Progenitor cell of endocrine pancreas (in vitro differentiated cells): ENCODE results near the gene EPS8L2. TPM values are rescaled to one million over a fixed set of nuclear protein-coding genes. Genes with fewer than 3 reads are reported as not detected.
"Not testable (repeated sequence)": the region's sequence is repeated elsewhere in the genome, so short reads cannot be mapped to it uniquely, and the experiment has no call there.

Experiments used
- DNase-seq: peaks from one replicate; pipeline ENCODE4 v3.0.0; 2021; ENCODE audit warnings: low spot score; ENCODE audit not compliant: unreplicated experiment
- H3K27ac Mint-ChIP-seq: 2 replicates; pipeline ENCODE4 v1.8.0; 2021; ENCODE audit warnings: mild to moderate bottlenecking, moderate library complexity, mixed read lengths
- H3K27me3 Mint-ChIP-seq: 2 replicates; pipeline ENCODE4 v1.8.0; 2021; ENCODE audit warnings: mixed read lengths
- H3K36me3 Mint-ChIP-seq: 2 replicates; pipeline ENCODE4 v1.8.0; 2022; ENCODE audit warnings: mixed read lengths; ENCODE audit not compliant: insufficient read depth
- H3K4me1 Mint-ChIP-seq: 2 replicates; pipeline ENCODE4 v1.8.0; 2021; ENCODE audit warnings: low read depth, mixed read lengths
- H3K4me3 Mint-ChIP-seq: 2 replicates; pipeline ENCODE4 v1.8.0; 2021; ENCODE audit warnings: low read depth, mild to moderate bottlenecking, moderate library complexity, mixed read lengths
- H3K9me3 Mint-ChIP-seq: 2 replicates; pipeline ENCODE4 v1.8.0; 2021; ENCODE audit warnings: low read depth, mixed read lengths
- CTCF ChIP-seq: fragments of 200-600 bp; sonication (generic); IDR thresholded peaks from one replicate; pipeline ENCODE4 v1.5.0; 2021; ENCODE audit warnings: antibody characterized with exemption, mild to moderate bottlenecking; ENCODE audit not compliant: unreplicated experiment
- total RNA-seq: library from RNA; stranded (reverse); gene quantifications from 2 replicates; pipeline ENCODE4 v1.2.1, GENCODE V29; 2021

EPS8L2 gene
- total RNA-seq, 1 donor from 2014 or later = 100.0 TPM

GRCh38 chr11:680970-681369, 25.1 kb upstream of the EPS8L2 start:
- Mint-ChIP-seq H3K27ac (no peak overlapping the region), H3K4me3 (no peak overlapping the region), H3K27me3 (no peaks in the 10 kb centered on the region), H3K9me3 (no peaks in the 10 kb centered on the region), H3K4me1 (no peaks in the 10 kb centered on the region), H3K36me3 (peaks cover 30% of the 10 kb centered on the region)
- DNase-seq = no peak
- no peak for TF ChIP-seq CTCF

- Mint-ChIP-seq H3K4me1 (no peaks in the 10 kb centered on the region), H3K4me3 (no peak overlapping the region), H3K36me3 (peaks cover 35% of the 10 kb centered on the region), H3K27ac (no peak overlapping the region), H3K9me3 (no peaks in the 10 kb centered on the region), H3K27me3 (no peaks in the 10 kb centered on the region)
- no peak for DNase-seq
- no peak for TF ChIP-seq CTCF
Observed at GRCh38 chr11:686451-687243, 19.4 kb upstream of the EPS8L2 start.

GRCh38 chr11:687751-688150, 18.3 kb upstream of the EPS8L2 start:
- Mint-ChIP-seq H3K27me3 (no peaks in the 10 kb centered on the region), H3K9me3 (no peaks in the 10 kb centered on the region), H3K4me1 (peaks cover 6% of the 10 kb centered on the region), H3K36me3 (peaks cover 29% of the 10 kb centered on the region), H3K27ac (no peak overlapping the region), H3K4me3 (no peak overlapping the region)
- no peak for TF ChIP-seq CTCF
- DNase-seq = no peak

- no peak overlapping the region for H3K4me3 Mint-ChIP-seq
- H3K9me3 Mint-ChIP-seq = no peaks in the 10 kb centered on the region
- TF ChIP-seq CTCF = no peak
- no peaks in the 10 kb centered on the region for H3K27me3 Mint-ChIP-seq
- DNase-seq = no peak
- peaks cover 13% of the 10 kb centered on the region for H3K4me1 Mint-ChIP-seq
- H3K27ac Mint-ChIP-seq = no peak overlapping the region
- H3K36me3 Mint-ChIP-seq = peaks cover 22% of the 10 kb centered on the region
Observed at GRCh38 chr11:688681-689080, 17.4 kb upstream of the EPS8L2 start.

GRCh38 chr11:689625-690024, 16.4 kb upstream of the EPS8L2 start:
- TF ChIP-seq CTCF = no peak
- no peaks in the 10 kb centered on the region for H3K9me3 Mint-ChIP-seq
- H3K4me1 Mint-ChIP-seq = peaks cover 13% of the 10 kb centered on the region
- no peak overlapping the region for H3K4me3 Mint-ChIP-seq
- peaks cover 17% of the 10 kb centered on the region for H3K36me3 Mint-ChIP-seq
- DNase-seq = no peak
- H3K27ac Mint-ChIP-seq = peak overlapping the region; percentile 37
- no peaks in the 10 kb centered on the region for H3K27me3 Mint-ChIP-seq

GRCh38 chr11:690244-690643, 15.8 kb upstream of the EPS8L2 start:
- H3K27me3 Mint-ChIP-seq, H3K27ac Mint-ChIP-seq, H3K4me3 Mint-ChIP-seq, H3K9me3 Mint-ChIP-seq, DNase-seq: not testable (repeated sequence)
- peaks cover 17% of the 10 kb centered on the region for H3K36me3 Mint-ChIP-seq
- H3K4me1 Mint-ChIP-seq = peaks cover 13% of the 10 kb centered on the region
